Measurements from ENCODE around the gene MAB21L1.

MAB21L1 gene

DNA sequence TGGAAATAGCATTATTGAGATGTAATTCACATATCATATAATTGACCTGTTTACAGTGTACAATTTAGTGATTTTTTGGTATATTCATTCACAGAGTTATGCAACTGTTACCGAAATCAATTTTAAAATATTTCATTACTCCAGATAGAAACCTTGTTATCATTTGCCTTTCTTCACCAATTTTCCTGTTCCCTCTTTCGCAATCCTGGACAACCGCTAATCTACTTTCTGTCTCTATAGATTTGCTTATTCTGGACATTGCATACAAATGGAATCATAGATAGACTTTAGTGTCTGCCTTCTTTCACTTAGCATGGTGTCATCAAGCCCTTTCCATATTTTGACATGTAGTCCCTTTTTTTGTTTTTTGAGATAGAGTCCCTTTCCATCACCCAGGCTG is 19.2 kb downstream of the MAB21L1 start:
- H3K4me2 ChIP-seq: no peak overlapping the region
- H3K79me2 ChIP-seq (ENCODE audit: insufficient read depth, low read depth): no peaks in the 10 kb centered on the region
- no peaks in the 10 kb centered on the region for H3K36me3 ChIP-seq (ENCODE audit: insufficient read depth)
- H2AFZ ChIP-seq (ENCODE audit: low read depth): no peak overlapping the region
- TF ChIP-seq, protein P1, sequence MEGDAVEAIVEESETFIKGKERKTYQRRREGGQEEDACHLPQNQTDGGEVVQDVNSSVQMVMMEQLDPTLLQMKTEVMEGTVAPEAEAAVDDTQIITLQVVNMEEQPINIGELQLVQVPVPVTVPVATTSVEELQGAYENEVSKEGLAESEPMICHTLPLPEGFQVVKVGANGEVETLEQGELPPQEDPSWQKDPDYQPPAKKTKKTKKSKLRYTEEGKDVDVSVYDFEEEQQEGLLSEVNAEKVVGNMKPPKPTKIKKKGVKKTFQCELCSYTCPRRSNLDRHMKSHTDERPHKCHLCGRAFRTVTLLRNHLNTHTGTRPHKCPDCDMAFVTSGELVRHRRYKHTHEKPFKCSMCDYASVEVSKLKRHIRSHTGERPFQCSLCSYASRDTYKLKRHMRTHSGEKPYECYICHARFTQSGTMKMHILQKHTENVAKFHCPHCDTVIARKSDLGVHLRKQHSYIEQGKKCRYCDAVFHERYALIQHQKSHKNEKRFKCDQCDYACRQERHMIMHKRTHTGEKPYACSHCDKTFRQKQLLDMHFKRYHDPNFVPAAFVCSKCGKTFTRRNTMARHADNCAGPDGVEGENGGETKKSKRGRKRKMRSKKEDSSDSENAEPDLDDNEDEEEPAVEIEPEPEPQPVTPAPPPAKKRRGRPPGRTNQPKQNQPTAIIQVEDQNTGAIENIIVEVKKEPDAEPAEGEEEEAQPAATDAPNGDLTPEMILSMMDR (conservative IDR thresholded peaks at IDR 0.05; ENCODE audit: low read depth, low read length): no peak
- no peaks in the 10 kb centered on the region for H3K27me3 ChIP-seq (ENCODE audit: insufficient read depth, low read depth)
- no peaks in the 10 kb centered on the region for H3K4me1 ChIP-seq (ENCODE audit: low read depth, poor library complexity, severe bottlenecking)
- no peak overlapping the region for H3K4me3 ChIP-seq (IDR thresholded peaks at IDR 0.05; ENCODE audit: insufficient read depth, low read depth, low read length)
- no peaks in the 10 kb centered on the region for H4K20me1 ChIP-seq (ENCODE audit: insufficient read depth)
- H3K9ac ChIP-seq: no peak overlapping the region
- H3K27ac ChIP-seq: no peak overlapping the region

GRCh38 chr13:35455022-35455421 is 21.5 kb downstream of the MAB21L1 start:
- no peaks in the 10 kb centered on the region for H4K20me1 ChIP-seq (ENCODE audit: insufficient read depth)
- TF ChIP-seq, protein P1 (conservative IDR thresholded peaks at IDR 0.05; ENCODE audit: low read depth, low read length): no peak
- H3K4me3 ChIP-seq (IDR thresholded peaks at IDR 0.05; ENCODE audit: insufficient read depth, low read depth, low read length): no peak overlapping the region
- no peaks in the 10 kb centered on the region for H3K36me3 ChIP-seq (ENCODE audit: insufficient read depth)
- no peaks in the 10 kb centered on the region for H3K79me2 ChIP-seq (ENCODE audit: insufficient read depth, low read depth)
- no peaks in the 10 kb centered on the region for H3K27me3 ChIP-seq (ENCODE audit: insufficient read depth, low read depth)
- H3K4me1 ChIP-seq (ENCODE audit: low read depth, poor library complexity, severe bottlenecking): no peaks in the 10 kb centered on the region
- H3K4me2 ChIP-seq: no peak overlapping the region
- no peak overlapping the region for H2AFZ ChIP-seq (ENCODE audit: low read depth)
- H3K9ac ChIP-seq: no peak overlapping the region
- no peak overlapping the region for H3K27ac ChIP-seq

- Histone ChIP-seq H3K4me2 (no peak overlapping the region), H3K36me3 (ENCODE audit: insufficient read depth) (no peaks in the 10 kb centered on the region), H2AFZ (ENCODE audit: low read depth) (no peak overlapping the region), H3K27ac (no peak overlapping the region), H3K79me2 (ENCODE audit: insufficient read depth, low read depth) (no peaks in the 10 kb centered on the region), H3K27me3 (ENCODE audit: insufficient read depth, low read depth) (no peaks in the 10 kb centered on the region), H3K4me3 (IDR thresholded peaks at IDR 0.05; ENCODE audit: insufficient read depth, low read depth, low read length) (no peak overlapping the region), H3K9ac (no peak overlapping the region), H3K4me1 (ENCODE audit: low read depth, poor library complexity, severe bottlenecking) (no peaks in the 10 kb centered on the region), H4K20me1 (ENCODE audit: insufficient read depth) (no peaks in the 10 kb centered on the region)
- TF ChIP-seq, protein P1 (conservative IDR thresholded peaks at IDR 0.05; ENCODE audit: low read depth, low read length): no peak
These were observed 26.7 kb downstream of the MAB21L1 start for GRCh38 chr13:35449821-35450220.

DNA sequence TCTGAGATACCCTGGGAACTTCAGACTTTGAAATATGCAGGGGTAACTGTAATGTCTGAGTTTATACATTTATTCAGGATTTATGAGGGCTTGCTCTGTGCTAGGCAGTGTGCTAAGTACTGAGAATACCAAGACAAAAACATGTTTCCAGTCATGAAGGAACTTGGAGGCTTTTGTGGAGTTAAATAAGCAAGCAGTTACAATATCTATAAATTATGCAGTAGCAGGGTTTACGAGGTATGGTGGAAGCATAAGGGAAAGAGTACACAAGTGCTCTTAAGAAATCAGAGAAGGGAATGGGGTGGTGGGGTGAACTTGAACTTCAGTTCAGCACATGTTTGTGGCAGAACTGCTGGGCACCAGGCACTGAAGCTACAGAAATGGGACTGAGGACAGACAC is 28.0 kb downstream of the MAB21L1 start:
- TF ChIP-seq, protein P1 (conservative IDR thresholded peaks at IDR 0.05; ENCODE audit: low read depth, low read length): no peak
- Histone ChIP-seq H3K36me3 (ENCODE audit: insufficient read depth) (no peaks in the 10 kb centered on the region), H3K4me2 (no peak overlapping the region)

More for the DNA sequence above, 28.0 kb downstream of the MAB21L1 start:
- Histone ChIP-seq H4K20me1 (ENCODE audit: insufficient read depth) (no peaks in the 10 kb centered on the region), H3K9ac (no peak overlapping the region), H3K4me3 (IDR thresholded peaks at IDR 0.05; ENCODE audit: insufficient read depth, low read depth, low read length) (no peak overlapping the region), H3K79me2 (ENCODE audit: insufficient read depth, low read depth) (no peaks in the 10 kb centered on the region), H2AFZ (ENCODE audit: low read depth) (no peak overlapping the region), H3K27ac (no peak overlapping the region), H3K27me3 (ENCODE audit: insufficient read depth, low read depth) (no peaks in the 10 kb centered on the region), H3K4me1 (ENCODE audit: low read depth, poor library complexity, severe bottlenecking) (no peaks in the 10 kb centered on the region)

Data from KMS-11 (cell line).